RCC 7860 (cell line): ENCODE measurements around the gene GPR3.
"Not testable (repeated sequence)": the region's sequence is repeated elsewhere in the genome, so short reads cannot be mapped to it uniquely, and the experiment has no call there.

Experiments used
- DNase-seq: peaks from one replicate; pipeline ENCODE4 v3.0.0-alpha.2; 2015; ENCODE audit warnings: low spot score
- FAIRE-seq: peaks from 2 replicates; lab custom pipeline; 2012; peaks lifted over from hg19 to GRCh38; lab: Jason Lieb, UNC

GPR3 gene

GRCh38 chr1:27418326-27419185 lies 26.1 kb downstream of the GPR3 start:
- DNase-seq: peak; percentile 86
- FAIRE-seq: peak; percentile 91

- no peak for FAIRE-seq
- DNase-seq: no peak
These were observed 31.3 kb downstream of the GPR3 start for GRCh38 chr1:27423709-27424108.

- no peak for FAIRE-seq
- no peak for DNase-seq
These were observed 34.9 kb downstream of the GPR3 start for GRCh38 chr1:27427329-27427728.

- no peak for FAIRE-seq
- DNase-seq: no peak
These were observed 35.4 kb downstream of the GPR3 start for GRCh38 chr1:27427816-27428315.

GRCh38 chr1:27428316-27429028 lies 36.0 kb downstream of the GPR3 start:
- DNase-seq (no peak), FAIRE-seq (no peak)

GRCh38 chr1:27429029-27429425 lies 36.6 kb downstream of the GPR3 start:
- DNase-seq: no peak

GRCh38 chr1:27430903-27431600 lies 38.6 kb downstream of the GPR3 start:
- DNase-seq (no peak), FAIRE-seq (no peak)

More at GRCh38 chr1:27429029-27429425, 36.6 kb downstream of the GPR3 start:
- no peak for FAIRE-seq

GRCh38 chr1:27431601-27431940 lies 39.1 kb downstream of the GPR3 start:
- FAIRE-seq (no peak), DNase-seq (no peak)

GRCh38 chr1:27432725-27433124 lies 40.3 kb downstream of the GPR3 start:
- FAIRE-seq, DNase-seq: not testable (repeated sequence)

GRCh38 chr1:27433706-27434105 lies 41.3 kb downstream of the GPR3 start:
- DNase-seq (no peak), FAIRE-seq (no peak)

GRCh38 chr1:27435566-27436203 lies 43.3 kb downstream of the GPR3 start:
- DNase-seq (no peak), FAIRE-seq (no peak)

- FAIRE-seq (no peak), DNase-seq (peak; percentile 11)
These were observed 44.1 kb downstream of the GPR3 start for GRCh38 chr1:27436204-27437159.

GRCh38 chr1:27438621-27439061 lies 46.2 kb downstream of the GPR3 start:
- DNase-seq: no peak
- no peak for FAIRE-seq

GRCh38 chr1:27439150-27439549 lies 46.7 kb downstream of the GPR3 start:
- DNase-seq: no peak

GRCh38 chr1:27444632-27445031 lies 52.2 kb downstream of the GPR3 start:
- no peak for FAIRE-seq
- no peak for DNase-seq

More at GRCh38 chr1:27439150-27439549, 46.7 kb downstream of the GPR3 start:
- FAIRE-seq: no peak
